ENCODE measurements around the gene DCAKD.

Gene DCAKD

DNA sequence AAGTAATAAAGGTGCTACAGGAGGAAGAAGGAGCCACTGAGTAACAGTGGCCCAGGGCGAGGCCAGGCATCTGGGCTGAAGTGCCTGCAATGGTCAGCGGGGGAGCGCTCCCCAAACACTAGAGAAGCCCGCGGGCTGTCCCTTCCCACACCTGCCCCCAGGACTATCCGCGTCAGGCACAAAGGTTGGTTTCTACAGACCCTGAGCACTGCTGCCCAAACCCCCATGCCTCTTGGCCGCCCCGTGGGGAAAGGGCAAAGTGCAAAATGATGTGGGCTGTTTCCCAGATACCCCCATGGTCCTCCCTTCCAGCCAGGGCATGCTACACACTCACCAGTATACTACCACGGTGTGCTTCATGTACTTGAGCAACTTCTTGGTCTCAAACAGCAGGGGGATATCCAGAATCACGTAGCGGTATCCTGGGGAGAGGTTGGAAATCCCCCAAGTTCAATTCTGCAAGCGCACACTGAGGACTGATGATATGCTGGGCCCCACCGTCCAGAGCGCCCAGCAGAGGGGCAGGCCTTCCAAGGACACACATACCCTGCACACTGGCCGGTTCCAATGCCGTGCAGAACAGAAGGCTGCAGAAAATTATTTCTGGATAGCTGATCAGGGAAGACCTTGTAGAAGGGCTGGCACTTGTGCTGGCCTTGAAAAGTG lies 21.5 kb downstream of the DCAKD start:
- no peak for FAIRE-seq

DNA sequence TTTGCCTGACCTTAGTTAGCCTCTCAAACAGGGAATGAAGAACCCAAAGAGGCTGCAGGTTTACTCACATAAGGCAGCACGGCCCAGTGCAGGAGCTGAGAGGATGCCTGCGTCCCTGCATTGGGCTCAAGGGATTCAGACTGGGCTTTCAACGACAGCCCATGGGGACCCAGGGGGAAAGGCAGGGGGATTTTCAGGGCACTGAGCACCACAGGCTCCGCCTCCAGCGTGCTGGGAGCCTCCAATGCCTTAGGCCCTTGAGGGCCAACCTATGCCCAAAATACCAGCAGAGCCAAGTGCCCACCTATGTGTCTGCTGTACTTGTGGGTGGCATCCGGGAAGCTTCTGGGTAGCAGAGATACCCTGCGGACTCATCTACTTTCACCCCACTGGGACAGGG lies 22.3 kb downstream of the DCAKD start:
- no peak for FAIRE-seq

DNA sequence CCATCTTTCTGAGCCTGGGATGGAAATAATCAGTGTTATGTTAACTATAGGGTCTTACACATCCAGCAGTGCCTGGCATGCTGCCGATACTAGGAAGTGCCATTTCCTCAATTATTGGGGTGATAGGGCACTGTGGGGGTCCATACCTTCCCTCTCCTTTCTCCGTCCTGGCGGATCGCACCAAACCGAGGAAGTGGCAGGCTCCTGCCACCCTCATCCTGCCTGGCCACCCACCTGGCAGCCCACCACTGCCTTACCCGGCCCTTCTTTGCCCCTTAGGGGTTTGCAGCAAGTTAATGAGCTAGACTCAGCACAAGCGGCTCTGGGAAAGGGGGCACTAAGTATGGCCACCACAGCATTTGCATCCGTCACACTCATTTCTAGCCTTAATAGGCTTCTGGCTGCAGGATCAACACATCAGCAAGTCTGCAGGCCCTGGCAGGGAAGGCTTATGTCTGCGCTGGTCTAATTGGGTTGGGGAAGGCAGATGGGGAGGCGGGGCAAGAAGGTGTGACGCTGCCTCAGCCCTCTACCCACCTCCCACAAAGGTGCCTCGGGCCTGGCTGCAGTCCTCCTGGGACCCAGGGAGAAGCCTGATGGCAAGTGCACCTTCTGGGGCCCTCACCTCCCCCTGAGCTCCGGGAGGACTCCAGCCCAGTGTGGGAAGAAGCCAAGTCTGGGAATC lies 28.6 kb downstream of the DCAKD start:
- FAIRE-seq, result no peak

- FAIRE-seq, result no peak
Measured at GRCh38 chr17:45022288-45022648, 29.2 kb downstream of the DCAKD start.

DNA sequence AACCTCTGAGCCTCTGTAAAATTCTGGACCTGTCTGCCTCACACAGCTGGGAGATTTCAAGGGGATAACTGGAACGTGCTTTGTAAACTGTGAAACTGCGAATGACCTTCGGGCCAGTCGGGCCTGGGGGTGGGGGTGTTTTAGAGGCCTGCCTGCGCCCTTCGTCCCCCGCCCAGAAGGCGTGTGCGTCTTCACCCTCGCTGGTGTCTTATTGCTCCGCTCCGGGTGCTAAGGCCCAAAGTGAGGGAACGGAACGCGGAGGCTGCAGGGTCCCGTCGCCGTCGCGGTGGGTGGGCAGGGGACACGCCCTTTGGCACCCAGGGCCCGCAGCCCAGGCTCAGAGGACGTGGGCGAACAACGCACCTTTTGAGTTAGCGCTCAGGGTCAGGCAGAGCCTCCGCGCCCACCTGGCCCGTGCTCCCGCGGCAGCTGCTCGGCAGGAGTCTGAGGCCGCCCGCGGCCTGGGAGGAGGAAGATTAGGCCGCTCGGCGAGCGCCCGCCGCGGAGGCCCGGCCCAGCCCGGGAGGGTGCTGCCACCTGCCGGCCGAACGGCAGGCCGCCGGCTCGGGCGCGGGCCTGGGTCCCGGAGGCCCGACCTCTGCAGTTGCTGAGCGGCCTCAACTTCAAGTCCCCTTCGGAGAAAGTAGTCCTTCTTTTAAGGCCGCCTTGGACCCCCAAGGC lies 29.7 kb downstream of the DCAKD start:
- no peak for FAIRE-seq

DNA sequence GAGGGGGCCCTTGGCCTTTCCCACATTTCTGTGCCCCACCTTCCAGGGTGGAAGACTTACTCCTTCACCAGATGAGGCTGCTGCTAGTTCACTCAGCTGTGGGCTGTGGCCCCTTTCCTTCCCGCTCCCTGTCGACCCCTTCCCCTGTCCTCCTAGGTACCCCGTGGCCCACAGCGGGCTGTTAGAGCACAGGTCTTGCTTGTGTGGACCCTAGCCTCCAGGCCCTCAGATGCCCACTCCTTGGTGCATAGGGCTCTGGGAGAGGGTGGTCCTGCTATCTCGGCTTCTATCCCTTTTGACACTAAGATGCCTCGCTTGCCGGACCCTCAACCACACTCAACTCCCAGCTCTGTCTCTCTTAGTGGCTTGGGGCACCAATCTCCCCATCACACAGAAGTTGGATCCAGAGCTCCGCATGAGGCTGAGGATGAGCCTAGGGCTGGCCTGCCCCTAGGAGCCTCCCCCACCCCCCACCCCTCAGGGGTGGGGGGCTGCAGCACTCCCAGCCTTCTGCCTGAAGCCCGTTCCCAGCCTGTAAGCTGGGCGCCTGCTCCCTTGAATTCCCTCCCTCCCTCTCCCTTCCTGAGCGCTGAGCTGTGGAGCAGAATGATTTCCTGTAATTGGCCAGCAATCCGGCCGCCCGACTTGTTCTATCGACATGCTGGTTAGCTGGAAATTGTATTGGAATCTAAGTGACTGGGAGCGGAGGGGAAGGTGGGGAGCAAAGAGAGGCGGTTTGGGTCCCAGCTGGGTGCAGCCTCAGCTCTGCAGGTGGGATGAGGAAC lies 30.9 kb downstream of the DCAKD start:
- FAIRE-seq, result no peak

GRCh38 chr17:45018848-45019711 lies 32.4 kb downstream of the DCAKD start:
- no peak for FAIRE-seq

DNA sequence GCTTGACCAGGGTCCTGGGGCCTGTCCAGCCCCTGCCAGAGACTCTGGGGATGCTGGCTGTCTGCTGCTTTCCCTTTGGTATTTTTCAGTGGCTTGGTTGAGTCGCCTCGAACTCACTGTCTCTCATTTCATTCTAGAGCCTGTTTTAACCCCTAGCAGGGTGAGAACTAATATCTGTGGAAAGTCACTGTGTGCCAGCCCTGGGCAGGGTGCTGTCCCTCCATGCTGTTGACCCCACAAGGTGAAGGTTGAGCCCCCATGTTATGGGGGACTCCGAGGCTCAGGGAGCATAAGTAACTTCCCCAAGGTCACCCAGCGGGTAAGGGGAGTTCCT lies 33.0 kb downstream of the DCAKD start:
- FAIRE-seq, result no peak

DNA sequence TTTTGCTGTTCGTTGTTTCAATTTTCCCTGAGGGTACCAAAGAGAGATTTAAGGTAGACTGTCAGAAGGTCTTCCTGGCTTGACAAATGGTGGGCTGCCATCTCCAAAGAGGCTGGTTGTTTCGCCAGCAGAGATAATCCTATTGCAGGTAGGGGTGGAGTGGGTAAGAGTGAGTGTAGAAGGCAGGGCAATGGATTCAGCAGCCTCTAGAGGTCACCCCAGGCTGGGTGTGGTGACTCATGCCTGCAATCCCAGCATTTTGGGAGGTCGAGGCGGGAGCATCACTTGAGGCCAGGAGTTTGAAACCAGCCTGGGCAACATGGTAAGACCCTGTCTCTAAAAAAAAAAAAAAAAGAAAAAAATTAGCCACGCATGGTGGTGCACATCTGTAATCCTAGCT lies 34.6 kb downstream of the DCAKD start:
- no peak for FAIRE-seq

DNA sequence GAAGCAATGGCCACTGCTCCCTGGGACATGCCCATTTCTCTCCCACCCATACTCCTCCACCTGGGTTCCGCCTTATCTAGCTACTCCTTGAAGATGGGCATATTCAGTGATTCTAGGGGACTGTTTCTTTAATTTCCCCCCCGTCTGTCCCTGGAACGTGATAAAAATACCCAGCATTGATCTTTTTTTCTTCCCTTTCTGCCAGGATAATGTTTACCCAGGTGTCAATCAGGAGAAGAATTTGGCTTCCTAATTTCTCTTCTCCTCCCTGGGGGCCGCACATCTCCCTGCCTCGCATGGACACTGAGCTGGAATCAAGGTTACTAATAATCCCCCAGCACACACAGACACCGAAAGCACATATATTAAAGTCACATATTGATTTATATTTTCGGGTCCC lies 35.2 kb downstream of the DCAKD start:
- no peak for FAIRE-seq

DNA sequence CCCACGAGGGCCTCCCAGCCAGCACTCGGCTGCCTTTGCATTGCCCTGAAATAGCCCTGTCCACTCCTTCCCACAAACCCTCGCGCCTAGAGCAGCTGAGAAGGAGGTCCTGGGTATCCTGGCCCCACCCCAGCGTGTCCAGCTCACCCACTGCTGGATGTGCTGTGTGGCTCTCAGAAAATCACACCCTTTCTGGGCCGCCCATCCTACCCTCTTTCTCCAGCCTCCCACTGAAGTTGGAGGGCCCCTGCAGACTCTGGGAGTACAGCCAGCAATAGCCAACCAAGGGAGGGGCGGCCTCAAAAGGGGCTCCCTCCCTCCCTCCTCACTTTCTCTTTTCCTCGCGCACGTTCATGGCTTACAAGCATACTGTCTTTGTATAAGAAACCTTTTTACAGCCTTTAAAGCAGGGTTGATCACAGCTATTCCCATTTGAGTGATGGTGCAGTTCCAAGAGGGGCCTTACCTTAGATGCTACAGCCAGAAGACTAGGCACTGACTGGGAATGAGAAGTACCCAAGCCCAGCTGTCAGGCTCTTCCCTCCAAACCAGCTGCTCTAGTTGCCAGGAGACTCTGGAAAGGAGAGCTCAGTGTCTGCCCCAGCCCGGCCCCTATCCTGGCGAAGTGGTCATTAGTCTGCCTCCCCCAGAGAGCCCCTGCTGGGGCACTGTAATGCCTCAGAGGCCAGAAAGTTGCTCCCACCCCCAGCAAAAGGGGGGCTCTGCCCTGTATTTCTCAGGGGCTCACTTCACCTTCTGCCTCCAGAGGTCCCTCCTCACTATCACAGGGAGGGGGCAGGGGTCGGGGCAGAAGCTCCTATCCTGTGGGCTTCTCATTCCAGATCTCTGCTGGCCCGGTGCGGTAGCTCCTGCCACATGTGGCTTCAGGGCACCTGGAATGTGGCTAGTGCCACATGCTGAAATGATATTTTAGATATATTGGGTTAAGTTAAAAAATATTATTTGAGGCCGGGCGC lies 38.1 kb downstream of the DCAKD start:
- no peak for FAIRE-seq

DNA sequence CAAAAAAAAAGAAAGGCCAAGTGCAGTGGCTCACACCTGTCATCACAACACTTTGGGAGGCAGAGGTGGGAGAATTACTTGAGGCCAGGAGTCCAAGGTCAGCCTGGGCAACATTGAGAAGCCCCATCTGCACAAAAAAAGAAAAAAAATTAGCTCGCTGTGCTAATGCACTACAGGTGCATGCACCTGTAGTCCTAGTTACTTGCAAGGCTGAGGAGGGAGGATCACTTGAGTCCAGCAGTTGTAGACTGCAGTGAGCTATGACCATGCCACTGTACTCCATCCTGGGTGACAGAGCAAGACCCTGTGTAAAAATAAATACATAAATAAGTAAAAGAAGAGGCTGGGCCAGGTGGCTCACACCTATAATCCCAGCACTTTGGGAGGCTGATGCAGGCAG lies 39.7 kb downstream of the DCAKD start:
- FAIRE-seq, result no peak

DNA sequence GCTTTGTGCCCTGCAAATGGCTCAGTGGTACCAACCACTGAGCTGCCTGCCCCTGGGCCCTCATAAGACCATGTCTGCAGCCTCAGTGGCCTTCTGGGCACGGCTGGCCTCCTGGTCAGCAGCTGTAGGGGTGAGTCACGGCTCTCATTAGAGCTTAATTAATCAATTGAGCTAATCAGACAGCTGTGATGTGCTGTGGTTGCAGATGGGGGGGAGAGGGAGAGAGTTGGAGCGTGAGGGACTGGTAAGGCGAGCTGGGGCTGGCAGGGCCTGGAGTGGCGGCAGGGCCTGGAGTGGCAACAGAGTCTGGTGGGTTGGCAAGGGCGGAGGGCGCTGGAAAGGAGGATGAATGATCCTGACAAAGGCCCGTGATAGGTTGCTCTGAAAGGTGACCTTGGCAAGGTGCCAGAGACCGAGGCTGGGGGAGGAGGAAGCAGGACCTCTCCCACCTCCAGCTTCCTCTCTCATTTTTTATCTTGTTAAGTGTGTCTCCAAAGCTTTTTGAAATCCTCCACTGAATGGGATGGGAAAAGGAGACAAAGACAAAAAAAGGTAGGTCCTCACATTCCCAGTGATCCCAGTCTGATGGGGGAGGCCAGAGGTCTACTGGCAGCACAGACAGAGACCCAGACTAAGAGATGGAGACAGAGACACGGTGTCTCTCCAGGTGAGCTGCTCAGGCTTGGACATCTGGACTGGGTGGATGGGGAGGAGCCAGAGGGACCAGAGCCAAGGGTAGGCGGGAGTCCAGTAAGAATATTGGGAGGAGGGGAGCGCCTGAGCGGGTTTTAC lies 41.6 kb downstream of the DCAKD start:
- no peak for FAIRE-seq

DNA sequence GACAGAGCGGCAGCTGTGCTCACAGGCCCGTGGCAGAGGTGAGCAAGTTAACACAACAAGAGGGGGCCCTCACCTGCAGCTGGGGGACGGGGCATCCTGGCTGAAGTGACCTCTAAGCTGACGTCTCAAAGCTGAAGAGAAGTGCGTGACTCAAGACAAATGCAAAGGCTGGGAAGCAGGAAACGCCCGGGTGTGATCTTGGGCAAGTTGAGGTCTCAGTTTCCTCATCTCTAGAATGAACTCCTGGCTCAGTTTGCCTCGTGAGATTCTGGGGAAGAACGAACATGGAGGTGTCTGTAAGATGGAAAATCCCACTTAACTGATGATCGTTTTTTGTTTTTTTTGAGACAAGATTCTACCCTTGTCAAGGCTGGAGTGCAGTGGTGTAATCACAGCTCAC lies 43.2 kb downstream of the DCAKD start:
- no peak for FAIRE-seq

DNA sequence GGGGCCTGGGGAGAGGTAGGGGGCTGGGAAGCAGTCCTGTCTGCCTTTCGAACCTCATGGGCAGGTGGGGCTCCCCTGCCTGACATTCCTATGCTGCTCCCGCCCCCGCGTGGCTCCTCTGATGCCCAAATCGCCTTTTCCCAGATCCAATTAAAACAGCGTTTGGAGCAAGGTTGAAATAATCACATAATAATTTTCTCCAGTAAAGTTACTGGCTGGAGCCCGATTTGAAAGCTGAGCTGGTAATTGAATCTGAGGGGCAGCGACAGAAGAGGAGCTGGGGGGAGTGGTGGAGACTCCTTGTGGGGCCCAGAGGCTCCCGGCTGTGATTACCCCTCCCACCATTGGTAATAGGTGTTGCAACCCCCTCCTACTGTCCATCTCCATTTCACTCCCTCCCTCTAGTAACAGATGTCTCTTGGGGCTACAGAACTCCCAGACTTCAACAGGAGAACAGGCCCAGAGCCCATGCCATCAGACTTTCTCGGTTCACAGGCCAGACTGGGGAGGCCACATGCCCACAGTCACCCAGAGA lies 44.4 kb downstream of the DCAKD start:
- FAIRE-seq, result no peak

GRCh38 chr17:45005700-45006099 lies 45.7 kb downstream of the DCAKD start:
- FAIRE-seq, result no peak

DNA sequence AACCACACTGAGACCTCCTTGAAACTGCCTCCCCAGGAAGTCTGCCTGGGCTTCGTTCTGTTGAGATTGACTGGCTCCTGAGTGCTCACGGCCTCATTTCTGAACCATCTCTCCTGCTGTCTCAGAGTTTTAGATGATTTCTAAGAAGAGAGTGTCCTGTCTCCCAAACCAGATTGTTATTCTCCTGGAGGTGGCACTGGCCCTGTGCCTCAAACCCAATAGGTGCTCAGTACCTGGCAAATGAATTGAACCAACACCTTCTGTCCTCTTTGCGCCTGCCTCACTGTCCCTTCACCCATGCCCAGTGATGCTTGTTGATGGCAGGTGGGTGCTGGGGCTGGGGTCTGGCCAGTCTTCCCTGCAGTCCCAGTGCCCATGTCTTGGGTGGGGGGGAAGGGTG lies 47.0 kb downstream of the DCAKD start:
- no peak for FAIRE-seq

DNA sequence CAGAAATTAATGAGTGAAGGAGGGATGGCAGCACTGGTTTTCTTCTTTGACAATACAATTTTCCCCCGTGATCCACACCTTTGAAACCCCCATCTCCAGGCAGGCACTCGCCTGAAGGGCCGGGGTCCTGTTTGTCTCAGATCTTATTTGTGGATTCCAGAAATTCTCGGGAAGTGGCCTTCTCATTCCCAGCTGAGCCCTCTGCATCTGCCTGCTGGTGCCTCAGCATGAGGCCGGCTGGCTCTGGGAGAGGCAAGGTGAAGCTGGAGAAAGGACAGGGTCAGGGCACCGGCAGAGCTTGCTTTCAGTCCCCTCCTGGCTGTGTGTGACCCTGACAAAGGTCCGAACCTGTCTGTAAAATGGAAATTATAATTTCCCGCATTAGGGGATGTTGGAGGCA lies 47.6 kb downstream of the DCAKD start:
- no peak for FAIRE-seq

DNA sequence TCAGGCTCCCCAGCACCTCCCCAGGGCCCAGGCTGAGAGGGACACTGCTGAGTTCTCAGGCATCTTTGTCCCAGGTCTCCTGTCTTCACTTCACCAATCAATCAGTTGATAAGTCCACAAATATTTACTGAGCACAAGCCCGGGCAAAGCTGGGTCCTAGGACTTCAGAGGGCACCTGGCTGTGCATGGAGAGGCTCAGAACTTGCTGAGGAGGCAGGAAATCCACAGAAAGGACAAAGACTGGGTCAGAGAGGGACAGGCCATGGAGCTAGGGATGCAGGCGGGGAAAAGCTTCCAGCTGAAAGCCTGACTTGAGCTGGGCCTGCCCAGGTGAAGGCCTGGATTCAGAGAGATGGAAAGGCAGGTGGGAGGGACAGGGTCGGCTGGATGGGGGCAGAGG lies 50.1 kb downstream of the DCAKD start:
- FAIRE-seq, result no peak

GRCh38 chr17:44999433-44999832 lies 52.0 kb downstream of the DCAKD start:
- no peak for FAIRE-seq

Measured in A204.1 (cell line).